Activated CD4-positive, alpha-beta T cell treated with anti-CD3 and anti-CD28 coated beads for 1 hour (primary cell): ENCODE data around the gene ADM2.
A peak's percentile ranks its signal among the peaks of the same experiment; 100 is the strongest.

ENCODE experiments used
- DNase-seq: peaks from one replicate; pipeline ENCODE4 v3.0.0-alpha.2; 2020

The ADM2 gene

DNA sequence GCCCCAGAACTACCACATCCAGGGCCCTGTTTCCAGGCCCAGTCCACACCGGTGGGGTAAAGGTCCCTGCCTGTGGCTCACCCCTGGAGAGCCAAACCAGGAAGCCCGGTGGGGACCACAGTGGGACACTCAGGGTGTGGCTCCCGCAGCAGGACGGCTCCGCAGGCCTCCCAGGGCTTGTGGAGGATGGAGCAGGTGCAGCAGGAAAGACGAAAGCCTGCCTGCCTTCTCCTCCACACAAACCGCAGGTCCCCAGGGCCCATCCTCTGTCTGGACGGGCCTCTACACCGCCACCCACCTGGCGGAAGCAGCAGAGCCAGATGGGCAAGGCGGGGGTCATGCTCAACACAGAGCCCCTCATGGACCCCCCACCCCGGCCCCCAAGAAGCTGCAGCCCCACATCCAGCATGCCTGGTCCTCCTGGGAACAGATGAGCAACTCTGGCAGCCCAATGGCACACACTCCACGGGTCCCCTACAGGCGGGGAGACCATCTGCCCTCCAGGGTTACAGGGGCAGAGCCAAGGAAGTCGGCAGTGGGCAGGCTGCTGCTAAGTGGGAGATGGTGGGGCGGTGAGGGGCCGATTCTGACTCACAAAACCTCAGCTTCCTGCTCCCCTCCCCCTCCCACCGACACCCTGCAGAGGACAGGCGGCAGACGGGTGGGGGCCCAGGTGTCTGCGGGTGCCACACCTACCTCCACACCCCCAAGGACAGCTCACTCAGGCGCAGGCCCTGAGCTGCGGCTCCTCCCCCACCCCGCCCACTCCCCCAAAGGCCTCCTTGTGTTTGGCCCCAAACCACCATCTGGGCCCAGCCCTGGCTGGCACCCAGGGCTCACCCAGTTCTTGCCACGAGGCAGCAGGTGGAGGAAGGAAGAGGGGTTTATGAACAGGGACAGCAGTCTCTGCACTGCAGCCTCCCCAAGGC is 11.7 kb upstream of the ADM2 start:
- DNase-seq: peak; percentile 93

- DNase-seq: no peak
These were observed 10.9 kb upstream of the ADM2 start for GRCh38 chr22:50470491-50470890.

DNA sequence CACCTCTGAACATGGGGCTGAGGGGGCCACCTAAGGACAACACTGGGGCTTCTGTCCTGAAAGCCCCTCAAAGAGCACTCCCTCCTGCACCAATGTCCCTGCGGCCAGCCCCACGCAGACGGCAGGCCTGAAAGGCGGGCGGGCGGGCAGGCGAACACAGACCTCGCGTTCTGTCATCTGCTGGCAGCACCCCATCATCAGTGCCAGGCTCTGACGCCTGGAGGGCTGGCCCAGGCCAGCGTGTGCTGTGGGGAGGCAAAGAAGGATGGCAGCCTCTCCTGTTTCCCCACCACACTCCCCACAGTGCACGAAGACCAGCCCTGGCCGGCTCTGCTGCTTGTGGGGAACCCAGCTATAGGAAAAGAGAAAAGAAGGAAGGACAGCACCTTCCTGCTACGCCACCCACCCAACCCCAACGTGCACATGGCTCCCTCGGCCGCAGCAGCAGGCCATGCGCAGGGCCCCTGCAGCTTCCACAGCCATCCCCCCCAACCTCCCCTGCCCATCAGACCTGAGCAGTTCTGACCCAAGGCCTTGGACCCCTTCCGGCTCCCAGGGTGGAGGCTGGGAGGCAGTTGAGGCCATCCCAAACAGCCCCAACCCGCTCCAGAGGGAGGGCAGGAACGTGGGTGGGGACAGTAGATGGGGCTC is 10.0 kb upstream of the ADM2 start:
- no peak for DNase-seq

DNA sequence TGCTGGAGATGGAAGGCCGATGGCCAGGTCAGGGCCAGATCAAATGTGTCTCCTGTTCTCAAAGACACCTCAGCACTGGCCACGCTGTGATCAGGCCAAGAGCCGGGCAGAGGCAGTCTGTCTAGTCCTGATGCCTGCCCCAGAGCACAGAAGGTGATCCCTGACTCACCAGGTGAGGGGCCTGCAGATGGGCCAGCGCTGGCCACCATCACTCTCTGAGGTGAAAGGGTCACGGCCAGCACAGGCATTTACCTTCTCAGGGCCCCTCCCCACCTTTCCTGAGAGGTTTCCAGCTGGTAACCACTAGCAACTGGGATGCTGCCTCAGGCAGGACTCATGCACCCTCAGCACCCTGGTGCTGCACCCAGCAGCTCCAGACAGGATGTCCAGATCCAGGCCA is 9.4 kb upstream of the ADM2 start:
- DNase-seq: no peak

GRCh38 chr22:50473088-50473487 is 8.3 kb upstream of the ADM2 start:
- DNase-seq: peak; percentile 31

DNA sequence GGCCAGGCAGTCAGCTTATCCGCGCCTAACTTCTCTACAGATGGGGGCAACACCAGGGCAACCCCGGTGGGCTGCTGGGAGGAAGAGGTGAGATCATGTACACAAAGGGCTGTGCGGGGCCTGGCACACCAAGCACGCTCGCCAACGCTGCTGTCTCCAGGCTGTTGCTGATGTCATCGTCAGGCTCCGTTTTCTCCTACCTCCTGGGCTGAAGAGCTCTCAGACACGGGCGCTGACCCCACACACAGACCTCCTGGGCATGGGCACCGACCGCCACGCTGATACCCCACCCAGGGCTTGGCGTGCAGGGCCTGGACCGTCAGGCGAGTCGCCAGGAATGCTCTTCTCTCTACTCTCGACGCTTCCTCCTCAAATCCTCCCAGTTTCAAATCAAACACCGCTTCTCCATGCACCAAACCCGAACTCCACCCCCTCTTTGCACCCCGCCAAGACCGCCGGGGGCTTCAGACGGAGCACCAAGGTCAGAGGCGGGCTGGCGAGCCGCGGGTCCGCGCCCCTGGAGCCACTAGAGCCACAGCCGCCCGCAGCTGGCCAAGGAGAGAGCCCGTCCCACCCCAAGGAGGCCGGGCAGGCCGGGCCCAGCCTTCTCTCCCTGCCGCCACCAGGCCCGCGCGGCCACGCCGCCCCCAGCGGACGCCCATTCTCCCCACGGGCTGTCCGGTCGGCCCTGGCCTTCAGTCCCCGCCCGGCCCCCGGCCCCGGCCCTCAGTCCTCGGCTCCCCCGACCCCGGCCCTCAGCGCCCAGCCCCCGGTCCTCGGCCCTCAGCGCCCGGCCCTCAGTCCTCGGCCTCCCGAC is 7.3 kb upstream of the ADM2 start:
- DNase-seq: no peak

GRCh38 chr22:50474710-50475651 is 6.4 kb upstream of the ADM2 start, which contains the start of gene SBF1:
SBF1 (minus strand) TSS chr22:50475035; CDS start chr22:50474840, 195 bp downstream.
- DNase-seq: peak; percentile 83

DNA sequence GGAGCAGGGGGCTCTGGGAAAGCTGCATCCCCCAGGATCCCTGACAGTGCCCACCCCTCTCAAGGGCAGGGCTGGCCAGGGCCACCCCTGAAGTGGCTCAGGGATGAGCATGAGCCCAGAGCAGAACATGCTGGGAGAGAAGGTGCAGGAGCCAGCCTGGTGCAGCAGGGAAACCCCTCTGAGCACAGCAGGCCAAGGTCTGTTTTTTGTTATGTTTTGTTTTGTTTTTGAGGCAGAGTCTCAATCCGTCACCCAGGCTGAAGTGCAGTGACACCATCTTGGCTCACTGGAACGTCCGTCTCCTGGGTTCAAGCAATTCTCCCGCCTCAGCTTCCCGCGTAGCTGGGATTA is 5.7 kb upstream of the ADM2 start:
- DNase-seq: no peak

DNA sequence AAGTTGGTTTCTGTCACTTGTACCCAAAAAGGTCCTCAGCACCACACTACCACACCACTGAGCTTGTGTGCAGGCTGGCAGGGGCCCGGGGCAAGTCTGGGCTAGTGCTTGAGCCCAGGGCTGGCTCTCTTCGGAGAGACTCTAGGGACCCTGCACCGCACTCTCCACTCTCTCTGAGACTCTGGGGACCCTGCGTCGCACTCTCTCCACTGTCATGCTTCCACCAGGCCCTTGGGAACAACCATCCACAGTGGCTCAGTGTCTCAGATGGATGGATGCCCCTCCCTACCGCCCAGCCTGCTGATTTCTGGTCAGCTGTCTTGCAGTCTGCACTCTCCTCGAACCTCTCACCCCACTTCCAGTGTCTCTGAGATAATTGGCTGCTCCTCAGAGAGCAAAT is 4.5 kb upstream of the ADM2 start:
- no peak for DNase-seq

GRCh38 chr22:50477923-50478322 is 3.4 kb upstream of the ADM2 start:
- no peak for DNase-seq

DNA sequence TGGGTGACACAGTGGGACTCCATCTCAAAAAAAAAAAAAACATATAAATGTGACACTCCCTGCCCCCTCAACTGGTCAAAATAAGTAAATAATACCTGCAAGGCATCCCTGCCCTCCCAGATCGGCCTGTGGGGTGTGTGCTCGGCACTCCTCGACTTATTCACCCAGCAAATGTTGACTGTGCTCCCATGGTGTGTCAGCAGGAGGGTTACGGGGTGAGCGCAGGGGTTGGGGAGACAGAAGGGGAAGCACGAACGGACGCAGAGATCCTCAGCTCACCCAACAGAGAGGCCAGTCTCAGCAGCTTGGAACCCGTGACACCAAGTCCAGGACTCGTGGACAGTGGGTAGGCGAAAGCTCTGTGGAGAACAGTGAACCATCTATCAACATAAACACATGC is 1.6 kb upstream of the ADM2 start:
- DNase-seq: no peak

GRCh38 chr22:50481045-50481439 is 301 bp upstream of the ADM2 start:
- DNase-seq: no peak

DNA sequence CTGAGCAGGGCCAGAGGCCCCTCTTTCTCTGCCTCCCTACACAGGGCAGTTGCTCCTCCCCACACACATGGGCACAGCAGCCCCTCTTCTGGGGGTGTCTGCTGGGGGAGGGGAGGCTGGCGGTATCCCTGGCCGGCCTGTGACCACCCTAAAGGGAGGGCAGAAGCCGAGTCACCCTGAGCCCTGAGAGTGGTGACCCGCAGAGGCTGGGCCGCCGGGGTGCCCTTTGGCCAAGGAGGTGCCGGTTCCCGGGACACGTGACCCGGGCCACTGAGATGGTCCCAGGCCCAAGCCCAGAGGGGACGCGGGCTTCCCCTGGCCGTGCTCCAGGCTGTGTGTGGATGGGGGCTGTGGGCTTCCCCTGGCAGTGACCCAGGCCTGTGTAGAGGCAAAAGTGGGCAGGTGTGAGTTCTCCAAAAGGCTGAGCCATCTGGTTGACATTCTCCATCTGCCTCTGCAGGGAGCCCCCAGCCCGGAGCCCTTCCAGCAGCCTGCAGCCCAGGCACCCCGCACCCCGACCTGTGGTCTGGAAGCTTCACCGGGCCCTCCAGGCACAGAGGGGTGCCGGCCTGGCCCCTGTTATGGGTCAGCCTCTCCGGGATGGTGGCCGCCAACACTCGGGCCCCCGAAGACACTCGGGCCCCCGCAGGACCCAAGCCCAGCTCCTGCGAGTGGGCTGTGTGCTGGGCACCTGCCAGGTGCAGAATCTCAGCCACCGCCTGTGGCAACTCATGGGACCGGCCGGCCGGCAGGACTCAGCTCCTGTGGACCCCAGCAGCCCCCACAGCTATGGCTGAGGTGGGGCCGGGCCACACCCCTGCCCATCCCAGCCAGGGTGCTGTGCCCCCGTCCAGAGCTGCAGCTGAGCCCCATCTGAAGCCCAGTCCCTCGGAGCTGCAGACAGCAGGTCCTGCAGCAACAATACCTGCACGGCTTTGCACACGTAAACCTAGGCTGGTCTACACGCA is 1.0 kb downstream of the ADM2 start:
- no peak for DNase-seq

DNA sequence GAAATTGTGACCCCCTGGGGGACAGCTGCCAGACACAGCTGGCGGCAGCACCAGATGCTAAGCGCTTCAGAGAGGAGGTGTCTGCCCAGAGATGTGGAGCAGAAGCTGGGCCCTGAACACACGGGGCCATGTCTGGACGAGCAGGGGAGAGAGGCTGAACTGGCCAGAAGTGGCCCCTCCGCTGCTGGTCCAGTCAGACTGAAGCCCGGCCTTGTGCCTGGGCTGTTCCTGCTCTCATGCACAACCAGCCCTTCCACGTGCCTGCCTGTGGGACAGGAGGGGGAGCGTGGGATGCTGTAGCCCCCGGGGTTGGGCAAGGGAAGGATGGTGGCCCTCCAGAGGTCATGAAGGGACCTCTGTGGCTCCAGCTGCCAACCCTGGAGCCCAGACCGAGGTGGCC is 1.8 kb downstream of the ADM2 start:
- no peak for DNase-seq

DNA sequence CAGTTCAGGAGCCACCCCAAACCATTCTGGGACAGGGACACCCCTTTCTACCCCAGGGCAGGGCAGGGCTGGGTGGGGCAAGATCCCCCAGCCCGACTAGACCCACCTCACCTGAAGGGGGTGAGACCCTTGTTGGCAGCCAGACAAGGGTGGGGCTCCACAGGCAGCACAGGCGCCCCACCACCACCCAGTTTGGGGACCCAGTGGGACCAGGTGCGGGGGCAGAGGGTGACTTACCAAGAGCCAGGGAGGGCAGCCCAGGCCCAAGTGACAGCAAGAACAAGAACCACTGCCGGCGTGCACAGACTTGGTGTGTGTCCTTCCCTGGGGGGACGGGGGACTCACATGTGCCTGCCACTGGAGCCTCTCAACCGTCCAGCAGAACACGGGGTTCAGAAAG is 2.2 kb downstream of the ADM2 start:
- DNase-seq: no peak

GRCh38 chr22:50483977-50484853 is 2.9 kb downstream of the ADM2 start:
- DNase-seq: no peak

DNA sequence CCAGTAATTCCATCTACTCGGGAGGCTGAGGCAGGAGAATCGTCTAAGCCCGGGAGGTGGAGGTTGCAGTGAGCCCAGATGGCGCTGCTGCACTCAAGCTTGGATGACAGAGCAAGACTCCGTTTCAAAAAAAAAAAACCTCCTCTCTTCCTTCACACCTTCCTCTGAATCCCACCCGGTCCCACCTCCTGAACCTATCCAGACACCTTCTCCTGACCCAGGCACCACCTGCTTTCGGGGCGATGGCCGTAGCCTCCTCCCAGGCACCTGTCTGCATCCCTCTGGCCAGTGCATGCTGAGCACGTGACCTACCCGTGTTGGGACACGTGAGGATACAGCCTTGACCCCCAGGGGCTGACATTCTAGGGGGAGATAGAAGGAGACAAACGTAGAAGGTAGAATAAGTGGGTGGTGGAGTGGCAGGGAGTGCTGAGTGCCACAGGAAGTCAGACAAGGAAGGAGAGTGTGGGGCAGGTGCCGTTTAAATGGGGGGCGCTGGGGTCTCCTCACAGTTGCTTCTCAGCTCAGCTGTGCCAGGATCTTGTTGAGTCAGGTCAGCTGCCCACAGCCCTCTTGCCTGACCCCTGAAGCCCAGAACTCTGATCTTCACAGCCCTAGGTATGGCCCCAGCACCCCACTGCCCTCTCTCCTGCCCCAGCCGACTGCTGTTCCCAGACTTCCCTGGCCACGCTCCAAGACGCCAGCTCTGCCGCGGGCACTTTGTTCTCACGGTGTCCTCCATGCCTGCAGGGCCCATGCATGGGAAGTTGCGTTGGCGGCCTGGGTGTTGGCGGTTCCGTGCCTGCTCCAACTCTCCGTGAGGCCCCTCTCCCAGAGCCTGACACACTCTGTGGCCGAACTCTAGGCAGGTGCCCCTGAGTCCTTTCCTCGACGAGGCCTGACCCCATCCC is 4.1 kb downstream of the ADM2 start:
- no peak for DNase-seq

DNA sequence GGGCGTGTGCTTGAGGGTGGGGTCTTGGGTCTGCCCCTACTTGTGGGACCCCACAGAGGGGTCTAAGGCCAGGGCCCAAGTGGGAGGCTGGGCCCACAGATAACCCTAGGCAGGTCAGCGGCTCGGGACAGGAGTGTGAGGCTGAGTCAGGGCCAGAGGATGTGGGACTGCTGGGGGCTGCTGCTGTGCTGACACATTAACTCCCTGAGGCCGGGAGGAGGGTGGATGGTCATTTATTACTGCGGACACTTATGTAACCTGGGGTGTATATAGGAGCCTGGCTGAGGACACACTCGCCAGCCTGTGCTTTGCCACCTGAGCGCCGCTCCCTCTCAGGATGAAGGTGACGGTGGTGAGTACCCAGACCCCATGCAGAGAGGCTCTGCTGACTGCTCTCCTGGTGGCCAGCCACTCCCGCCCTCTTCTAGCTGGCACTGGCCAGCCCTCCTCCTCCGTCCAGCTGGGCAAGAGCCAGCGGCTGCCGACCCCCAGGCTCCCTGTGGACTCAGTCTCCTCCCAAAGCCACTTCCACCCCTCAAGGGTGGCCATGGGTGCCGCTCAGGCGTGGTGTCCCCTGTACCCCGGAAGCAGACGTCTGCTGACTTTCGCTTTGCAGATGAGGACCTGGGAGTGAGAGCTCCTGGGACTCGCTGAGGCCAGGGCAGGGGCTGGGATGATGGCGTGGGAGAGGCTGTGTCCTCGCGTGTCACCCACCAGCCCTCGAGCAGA is 5.4 kb downstream of the ADM2 start, which contains the start of gene MIOX:
Gene MIOX, plus strand, starts transcription at position 299 of the 729 bp plus-strand sequence. Its CDS starts 39 bp downstream, at position 338.
- no peak for DNase-seq
